Measurements from ENCODE around the gene PWWP2B. TPM values are rescaled to one million over a fixed set of nuclear protein-coding genes. Genes with fewer than 3 reads are reported as not detected.

The PWWP2B gene
- total and polyA plus RNA-seq, 2 of the 8 experiments (the other 6 are each of a cell fraction or from before 2014, with no cell fraction given): 5.3 to 10.8 TPM

GRCh38 chr10:132439424-132440163 lies 42.6 kb downstream of the PWWP2B start:
- H3K79me2 ChIP-seq (ENCODE audit: control insufficient read depth in 1 of 2, insufficient read depth in 2 of 2, low read length in 2 of 2): no peaks in the 10 kb centered on the region
- H3K56ac ChIP-seq (replicated peaks; ENCODE audit: insufficient read length, low read depth, low read length): no peak overlapping the region
- peaks cover 0 to 8% of the 10 kb centered on the region in 2 experiments for H4K20me1 ChIP-seq (replicated peaks in 1 of 2; ENCODE audit: control insufficient read depth in 1 of 2, insufficient read depth in 2 of 2, low read length in 2 of 2)
- FAIRE-seq (no peak), DNase-seq (ENCODE audit: low read depth in 1 of 2, low spot score in 2 of 2) (no peak)
- H3K36me3 ChIP-seq (ENCODE audit: control insufficient read depth in 2 of 4, insufficient read depth in 4 of 4, low read length in 3 of 4): no peaks in the 10 kb centered on the region; a peak in 1 of 8 replicates
- no peaks in the 10 kb centered on the region for H3K27me3 ChIP-seq (replicated peaks in 1 of 4; ENCODE audit: control insufficient read depth in 3 of 4, extremely low read depth in 1 of 4, insufficient read depth in 3 of 4, low read length in 3 of 4)
- peak overlapping the region; percentile 93; the same call in 1 of the 2 replicates for H2BK20ac ChIP-seq (ENCODE audit: low read length)
- H3K27ac ChIP-seq (ENCODE audit: low read depth, low read length): no peak overlapping the region
- peak overlapping the region; percentile 39 for H2BK120ac ChIP-seq (replicated peaks; ENCODE audit: low read depth, low read length)
- H3K4me1 ChIP-seq (replicated peaks in 1 of 4; ENCODE audit: control insufficient read depth in 3 of 4, insufficient read depth in 4 of 4, low read length in 3 of 4): peaks cover 0 to 5% (median 4%) of the 10 kb centered on the region in 4 experiments; a peak in 3 of 7 replicates
- 95% methylated on average over 18 of the region's 18 CpGs; no CpG with 5 or more reads in 1 of the 2 experiments for WGBS, 2 experiments (ENCODE audit: extremely low coverage in 1 of 2, insufficient coverage in 1 of 2, insufficient read length in 1 of 2, insufficient replicate concordance in 2 of 2, low coverage in 1 of 2, low lambda C conversion rate in 2 of 2, missing lambda C conversion rate in 1 of 2)
- no peak overlapping the region; the same call in 1 of the 2 replicates for H3K18ac ChIP-seq (ENCODE audit: extremely low read depth, low read length)
- H4K8ac ChIP-seq (ENCODE audit: extremely low read depth, insufficient read depth, low read length): no peak overlapping the region
- peaks cover 3% of the 10 kb centered on the region for H3K79me1 ChIP-seq (ENCODE audit: low read depth, low read length)
- peaks cover 6% of the 10 kb centered on the region for H3K23me2 ChIP-seq (ENCODE audit: low read depth, low read length)
- no peak overlapping the region for H3K4me3 ChIP-seq (ENCODE audit: extremely low read depth in 1 of 4, insufficient read depth in 2 of 4, low read depth in 3 of 4, low read length in 4 of 4)
- no peak overlapping the region for H3K9ac ChIP-seq (replicated peaks in 1 of 4; ENCODE audit: extremely low read depth in 1 of 4, low read depth in 3 of 4, low read length in 3 of 4)
- no peak overlapping the region for H2AFZ ChIP-seq (ENCODE audit: low read length)
- peak overlapping the region; percentile 98 for H2BK15ac ChIP-seq (ENCODE audit: low read length)
- ChIA-PET POLR2A (ENCODE audit: partially characterized antibody) (interaction anchor here (1.2 kb wide), 1 partner anchor 8 kb away, joined by 3 read pairs; no protein-coding TSS in a partner anchor), CTCF (ENCODE audit: partially characterized antibody) (interaction anchor here (0.7 to 1.5 kb wide), 3 partner anchors 12 to 36 kb away, joined by 3 to 4 read pairs (median 3); no protein-coding TSS in a partner anchor)
- H4K91ac ChIP-seq (replicated peaks; ENCODE audit: insufficient read length, low read length): peak overlapping the region; percentile 76
- H2BK12ac ChIP-seq (ENCODE audit: low read depth, low read length): peak overlapping the region; percentile 81; the same call in 1 of the 2 replicates
- H3K14ac ChIP-seq (ENCODE audit: insufficient read length): no peak overlapping the region
- no peaks in the 10 kb centered on the region for H3K9me3 ChIP-seq (ENCODE audit: insufficient read depth in 2 of 2, low read depth in 1 of 2, low read length in 1 of 2)
- peak overlapping the region; percentile 83 for H3K4ac ChIP-seq (replicated peaks; ENCODE audit: insufficient read length, low read depth, low read length)
- H3K23ac ChIP-seq (ENCODE audit: insufficient read length): no peak overlapping the region
- H4K5ac ChIP-seq (ENCODE audit: insufficient read length, low read depth, low read length): no peak overlapping the region
- no peak overlapping the region for H3K4me2 ChIP-seq (ENCODE audit: insufficient read depth in 1 of 2, low read depth in 2 of 2, low read length in 2 of 2)
- peak overlapping the region; percentile 98 for H2AK5ac ChIP-seq (ENCODE audit: low read depth, low read length)
- peak overlapping the region; percentile 90 for H2BK5ac ChIP-seq (ENCODE audit: low read depth, low read length)
- no peak for TF ChIP-seq GTF2F1 (IDR thresholded peaks at IDR 0.05; ENCODE audit: borderline replicate concordance, low read depth, low read length)
- TF ChIP-seq RAD21 (IDR thresholded peaks at IDR 0.05 in 1 of 2, conservative IDR thresholded peaks at IDR 0.05 in 1 of 2; ENCODE audit: low read depth in 2 of 2, low read length in 2 of 2): no peak
- no peak for TF ChIP-seq BRCA1 (IDR thresholded peaks at IDR 0.05; ENCODE audit: low read depth, low read length)
- no peak for TF ChIP-seq KDM5A (IDR thresholded peaks at IDR 0.05; ENCODE audit: low read length)
- no peak for TF ChIP-seq EP300 (IDR thresholded peaks at IDR 0.05; ENCODE audit: borderline replicate concordance in 1 of 2, low read depth in 2 of 2, low read length in 2 of 2)
- no peak for TF ChIP-seq POU5F1 (IDR thresholded peaks at IDR 0.05; ENCODE audit: low read depth, low read length)
- TF ChIP-seq CREB1 (IDR thresholded peaks at IDR 0.05): no peak

Measured in H1 (cell line).